Stomach (tissue), 9 donors: ENCODE results near the gene ZNF14. TPM values are rescaled to one million over a fixed set of nuclear protein-coding genes. Genes with fewer than 3 reads are reported as not detected.
"Not testable (repeated sequence)": the region's sequence is repeated elsewhere in the genome, so short reads cannot be mapped to it uniquely, and the experiment has no call there.

Experiments used
- DNase-seq, 2 donors: peaks; one replicate each; pipeline versions ENCODE4 v3.0.0 to v3.0.0-alpha.2; 2013 to 2019
- H3K27ac ChIP-seq, 5 donors: fragments of 200-600 bp in 4 of 5; sonication (generic) in 4 of 5; one replicate each; pipeline ENCODE4 v1.5.1; 2013 to 2019; ENCODE audit warnings: mild to moderate bottlenecking in 1 of 5, moderate library complexity in 1 of 5
- H3K27me3 ChIP-seq, 3 donors: fragments of 200-600 bp; sonication (generic); one replicate each; pipeline ENCODE4 v1.5.1; 2017 to 2019; ENCODE audit warnings: mixed run types in 1 of 3
- H3K36me3 ChIP-seq, 4 donors: fragments of 200-600 bp; sonication (generic); 1 replicate in 3 of 4; 2 replicates in 1 of 4; pipeline ENCODE4 v1.5.1; 2016 to 2019
- H3K4me1 ChIP-seq, 4 donors: fragments of 200-600 bp; sonication (generic); one replicate each; pipeline ENCODE4 v1.5.1; 2016 to 2019
- H3K4me3 ChIP-seq, 4 donors: fragments of 200-600 bp; sonication (generic) in 3 of 4; one replicate each; pipeline ENCODE4 v1.5.1; 2016 to 2019; ENCODE audit warnings: mild to moderate bottlenecking in 1 of 4
- H3K9me3 ChIP-seq, 4 donors: fragments of 200-600 bp; sonication (generic); one replicate each; pipeline ENCODE4 v1.5.1; 2016 to 2019
- CTCF ChIP-seq, 7 experiments: fragments of 450-650 bp in 4 of 7; fragments of 200-600 bp in 3 of 7; sonication (generic) in 3 of 7; IDR thresholded peaks; one replicate each; pipeline ENCODE4 v1.5.1; 2016 to 2019; ENCODE audit warnings: antibody characterized with exemption in 7 of 7, control low read depth in 2 of 7, mild to moderate bottlenecking in 1 of 7
- EP300 ChIP-seq: sonication (generic); formaldehyde crosslinking; IDR thresholded peaks from one replicate; pipeline ENCODE4 v1.6.1; 2017; ENCODE audit warnings: antibody characterized with exemption
- POLR2A ChIP-seq, 4 donors: fragments of 450-650 bp; IDR thresholded peaks; one replicate each; pipeline ENCODE4 v1.6.1; 2016; ENCODE audit warnings: antibody characterized with exemption in 4 of 4, control low read depth in 2 of 4, mild to moderate bottlenecking in 1 of 4, moderate library complexity in 1 of 4
- POLR2AphosphoS5 ChIP-seq, 3 donors: sonication (generic); formaldehyde crosslinking; IDR thresholded peaks; one replicate each; pipeline ENCODE4 v1.6.1; 2016; ENCODE audit warnings: antibody characterized with exemption in 3 of 3
- WGBS, 5 donors: extraction: QIAGEN DNeasy Blood & Tissue Kit in 3 of 5; methylation state at CpG; one replicate each; pipeline versions ENCODE4 v1.1.5 to v1.1.7; 2013 to 2018; 5-methylcytosine and 5-hydroxymethylcytosine counted together
- intact Hi-C: fragments of 100-400 bp; cut with DNase I; formaldehyde crosslinking; loops from one replicate; pipeline ENCODE4 v1.15.1; 2023; ENCODE audit warnings: low total_unique reads
- polyA plus RNA-seq, 3 donors: library from polyadenylated mRNA; stranded (reverse); fragments of 200-250 nt; gene quantifications; one replicate each; pipeline ENCODE4 v1.2.3, GENCODE V29; 2013
- total RNA-seq, 5 donors: library from RNA; depleted of rRNA; stranded (reverse); fragments of >200 nt; gene quantifications; one replicate each; pipeline versions ENCODE4 v1.1.0 to v1.2.3, GENCODE V29; 2014 to 2016
- donor health status: healthy with polysubstance abuse.
- donor health status: Bipolar disorder and iron deficiency.
- donor health status: healthy.

The ZNF14 gene
- total and polyA plus RNA-seq, 8 donors, result 0.29 to 13.2 (median 4.3) TPM

GRCh38 chr19:19697589-19697988 lies 35.3 kb downstream of the ZNF14 start:
- 85 to 92% (median 91%) methylated on average over 5 of the region's 5 CpGs for WGBS, 5 donors
- Histone ChIP-seq H3K27ac (no peak overlapping the region), H3K9me3 (peaks cover 10 to 87% (median 64%) of the 10 kb centered on the region in 4 donors), H3K27me3 (no peaks in the 10 kb centered on the region), H3K4me1 (no peaks in the 10 kb centered on the region), H3K4me3 (no peak overlapping the region), H3K36me3 (peaks cover 4 to 21% (median 7%) of the 10 kb centered on the region in 4 donors)
- TF ChIP-seq POLR2A (IDR thresholded peaks at IDR 0.05), result no peak
- no peak for TF ChIP-seq POLR2AphosphoS5 (IDR thresholded peaks at IDR 0.05)
- no peak for TF ChIP-seq EP300
- TF ChIP-seq CTCF (IDR thresholded peaks at IDR 0.05), result no peak
- DNase-seq, result no peak
- intact Hi-C loops, result no loop called here

GRCh38 chr19:19696386-19696785 lies 36.5 kb downstream of the ZNF14 start:
- H3K27me3 ChIP-seq, result no peaks in the 10 kb centered on the region
- intact Hi-C loops, result no loop called here
- no peak for DNase-seq
- H3K27ac ChIP-seq, result no peak overlapping the region
- no peak overlapping the region for H3K4me3 ChIP-seq
- H3K36me3 ChIP-seq, result peaks cover under 1 to 13% (median 6%) of the 10 kb centered on the region in 4 donors
- TF ChIP-seq EP300 (no peak), CTCF (IDR thresholded peaks at IDR 0.05) (no peak), POLR2A (IDR thresholded peaks at IDR 0.05) (no peak), POLR2AphosphoS5 (IDR thresholded peaks at IDR 0.05) (no peak)
- H3K4me1 ChIP-seq, result no peaks in the 10 kb centered on the region
- 48 to 90% (median 76%) methylated on average over 2 of the region's 2 CpGs for WGBS, 5 donors
- peaks cover 10 to 82% (median 57%) of the 10 kb centered on the region in 4 donors for H3K9me3 ChIP-seq

DNA sequence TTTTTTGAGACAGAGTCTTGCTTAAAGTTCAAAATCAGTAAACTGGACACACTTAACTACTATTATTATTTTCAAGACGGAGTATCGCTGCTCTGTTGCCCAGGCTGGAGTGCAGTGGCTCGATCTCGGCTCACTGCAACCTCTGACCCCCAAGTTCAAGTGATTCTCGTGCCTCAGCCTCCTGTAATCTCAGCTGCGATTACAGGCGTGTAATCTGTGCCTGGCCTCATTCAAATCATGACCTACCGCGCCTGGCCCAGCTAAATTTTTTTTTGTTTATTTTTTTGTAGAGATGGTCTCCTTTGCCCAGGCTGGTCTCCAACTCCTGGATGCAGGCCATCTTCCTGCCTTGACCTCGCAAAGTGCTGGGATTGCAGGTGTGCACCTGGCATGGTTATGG lies 41.2 kb downstream of the ZNF14 start:
- TF ChIP-seq POLR2AphosphoS5 (IDR thresholded peaks at IDR 0.05) (no peak), POLR2A (IDR thresholded peaks at IDR 0.05) (no peak), CTCF (IDR thresholded peaks at IDR 0.05) (no peak), EP300 (no peak)
- no peak for DNase-seq
- intact Hi-C loops, result no loop called here

GRCh38 chr19:19689023-19689422 lies 43.9 kb downstream of the ZNF14 start:
- H3K36me3 ChIP-seq, H3K27me3 ChIP-seq, H3K4me1 ChIP-seq, H3K27ac ChIP-seq, DNase-seq, intact Hi-C loops, H3K4me3 ChIP-seq: not testable (repeated sequence)
- peaks cover 14 to 58% (median 35%) of the 10 kb centered on the region in 4 donors for H3K9me3 ChIP-seq
- WGBS, 5 donors, result 97 to 99% (median 97%) methylated on average over 9 to 10 of the region's 10 CpGs

More for the DNA sequence above, 41.2 kb downstream of the ZNF14 start:
- H3K9me3 ChIP-seq, result peaks cover 0 to 58% (median 26%) of the 10 kb centered on the region in 4 donors
- WGBS, 5 donors, result 82 to 94% (median 87%) methylated on average over 10 of the region's 10 CpGs
- H3K27me3 ChIP-seq, result no peaks in the 10 kb centered on the region
- no peaks in the 10 kb centered on the region for H3K36me3 ChIP-seq
- no peaks in the 10 kb centered on the region for H3K4me1 ChIP-seq
- no peak overlapping the region for H3K4me3 ChIP-seq
- no peak overlapping the region for H3K27ac ChIP-seq

GRCh38 chr19:19687090-19687489 lies 45.8 kb downstream of the ZNF14 start:
- no peak for TF ChIP-seq EP300
- TF ChIP-seq POLR2AphosphoS5 (IDR thresholded peaks at IDR 0.05), result no peak
- TF ChIP-seq POLR2A (IDR thresholded peaks at IDR 0.05), result no peak
- no peak for TF ChIP-seq CTCF (IDR thresholded peaks at IDR 0.05)
- no peak overlapping the region for H3K4me3 ChIP-seq
- intact Hi-C loops, result no loop called here

More at GRCh38 chr19:19687090-19687489, 45.8 kb downstream of the ZNF14 start:
- Histone ChIP-seq H3K27ac (no peak overlapping the region), H3K36me3 (peaks cover 0 to 19% (median under 1%) of the 10 kb centered on the region in 4 donors), H3K27me3 (no peaks in the 10 kb centered on the region), H3K4me1 (no peaks in the 10 kb centered on the region), H3K9me3 (peaks cover 14 to 75% (median 43%) of the 10 kb centered on the region in 4 donors)
- DNase-seq, result no peak
- WGBS, 5 donors, result 92 to 98% (median 95%) methylated on average over 3 of the region's 3 CpGs
